ENCODE measurements around the gene TSR1.

Gene TSR1

DNA sequence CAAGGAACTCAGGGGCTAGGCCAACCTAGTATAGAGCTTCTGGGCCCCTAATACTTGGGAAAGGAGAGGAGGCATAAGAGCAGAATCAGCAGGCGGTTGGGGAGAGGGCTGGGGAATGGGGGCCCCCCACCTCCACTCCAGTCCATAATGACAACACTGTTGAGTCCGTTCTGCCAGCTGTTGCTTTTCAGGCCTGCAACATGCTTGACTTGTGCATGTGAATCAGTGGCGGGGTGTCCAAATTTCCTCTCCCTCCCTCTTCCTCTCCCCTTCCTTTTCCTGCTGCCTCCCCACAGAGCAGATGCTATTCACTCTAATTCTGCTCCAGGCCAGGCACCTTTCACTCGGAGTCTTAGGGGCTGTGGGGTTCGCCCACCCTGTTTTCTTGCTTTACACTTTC lies 32.8 kb upstream of the TSR1 start:
- no peak for DNase-seq (ENCODE audit: low spot score)

- no peak for DNase-seq (ENCODE audit: low spot score)
Observed at GRCh38 chr17:2368359-2368758, 32.1 kb upstream of the TSR1 start.

DNA sequence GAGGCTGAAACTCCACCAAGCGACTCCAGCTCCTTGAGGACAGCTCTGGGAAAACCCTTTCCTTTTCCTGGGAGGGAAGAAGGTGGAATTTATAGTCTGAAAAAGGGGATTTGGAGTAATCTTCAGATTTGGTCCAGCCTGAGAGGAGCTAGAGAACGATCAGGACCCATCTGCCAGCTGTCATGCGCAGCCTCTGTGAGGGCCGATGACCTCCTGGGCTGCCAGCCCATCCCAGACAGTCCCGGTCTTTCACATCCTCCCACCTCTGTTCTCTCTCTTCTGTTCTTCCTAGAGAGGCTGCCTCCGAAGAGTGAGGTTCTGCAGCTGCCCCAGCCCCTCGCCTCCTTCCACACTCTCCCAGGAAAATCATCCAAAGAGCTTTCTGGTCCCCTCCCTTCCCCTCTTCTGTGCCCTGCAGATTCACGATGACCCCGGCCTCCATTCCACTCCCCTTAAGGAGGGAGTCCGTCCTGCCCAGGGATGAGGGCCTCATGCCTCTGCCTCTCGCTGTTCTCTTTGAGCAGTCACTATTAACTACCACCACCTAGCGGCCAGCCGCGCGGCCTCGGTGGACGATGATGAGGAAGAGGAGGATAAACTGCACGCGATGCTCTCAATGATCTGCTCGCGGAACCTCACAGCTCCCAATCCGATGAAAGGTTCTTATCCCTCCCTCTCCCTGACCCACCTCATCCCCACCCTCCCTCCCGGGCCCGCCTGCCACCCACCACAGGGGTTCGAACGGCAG lies 30.7 kb upstream of the TSR1 start:
- no peak for DNase-seq (ENCODE audit: low spot score)

DNA sequence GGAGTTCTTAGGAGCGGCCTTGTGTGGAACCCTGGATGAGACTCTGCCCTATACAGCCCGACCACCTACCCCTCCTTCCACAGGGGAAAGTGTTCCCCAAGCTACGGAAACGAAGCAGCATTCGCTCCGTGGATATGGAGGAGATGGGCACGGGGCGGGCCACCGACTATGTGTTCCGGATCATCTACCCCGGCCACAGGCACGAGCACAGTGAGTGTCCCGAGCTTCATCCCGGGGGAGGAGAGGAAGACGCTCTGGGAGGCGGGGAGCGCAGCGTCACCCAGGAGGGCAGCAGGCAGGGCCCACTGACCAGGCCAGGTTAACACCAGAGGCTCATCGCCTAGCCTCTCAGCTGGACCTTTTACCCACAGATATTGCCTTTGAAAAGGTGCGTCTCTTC lies 28.9 kb upstream of the TSR1 start:
- no peak for DNase-seq (ENCODE audit: low spot score)

DNA sequence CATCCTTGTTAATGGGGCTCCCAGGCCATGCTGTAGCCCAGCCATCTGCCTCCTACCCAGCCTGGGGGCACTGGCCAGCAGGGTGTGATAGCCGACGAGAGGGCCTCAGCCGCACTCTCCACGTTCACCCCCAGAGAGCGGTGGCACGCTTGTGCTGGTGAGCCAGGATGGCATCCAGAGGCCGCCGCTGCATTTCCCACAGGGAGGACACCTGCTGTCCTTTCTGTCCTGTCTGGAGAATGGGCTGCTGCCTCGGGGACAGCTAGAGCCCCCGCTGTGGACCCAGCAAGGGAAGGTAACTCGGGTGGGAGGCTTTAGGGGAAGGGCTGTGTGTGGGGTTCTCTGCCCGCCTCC lies 28.5 kb upstream of the TSR1 start:
- no peak for DNase-seq (ENCODE audit: low spot score)

DNA sequence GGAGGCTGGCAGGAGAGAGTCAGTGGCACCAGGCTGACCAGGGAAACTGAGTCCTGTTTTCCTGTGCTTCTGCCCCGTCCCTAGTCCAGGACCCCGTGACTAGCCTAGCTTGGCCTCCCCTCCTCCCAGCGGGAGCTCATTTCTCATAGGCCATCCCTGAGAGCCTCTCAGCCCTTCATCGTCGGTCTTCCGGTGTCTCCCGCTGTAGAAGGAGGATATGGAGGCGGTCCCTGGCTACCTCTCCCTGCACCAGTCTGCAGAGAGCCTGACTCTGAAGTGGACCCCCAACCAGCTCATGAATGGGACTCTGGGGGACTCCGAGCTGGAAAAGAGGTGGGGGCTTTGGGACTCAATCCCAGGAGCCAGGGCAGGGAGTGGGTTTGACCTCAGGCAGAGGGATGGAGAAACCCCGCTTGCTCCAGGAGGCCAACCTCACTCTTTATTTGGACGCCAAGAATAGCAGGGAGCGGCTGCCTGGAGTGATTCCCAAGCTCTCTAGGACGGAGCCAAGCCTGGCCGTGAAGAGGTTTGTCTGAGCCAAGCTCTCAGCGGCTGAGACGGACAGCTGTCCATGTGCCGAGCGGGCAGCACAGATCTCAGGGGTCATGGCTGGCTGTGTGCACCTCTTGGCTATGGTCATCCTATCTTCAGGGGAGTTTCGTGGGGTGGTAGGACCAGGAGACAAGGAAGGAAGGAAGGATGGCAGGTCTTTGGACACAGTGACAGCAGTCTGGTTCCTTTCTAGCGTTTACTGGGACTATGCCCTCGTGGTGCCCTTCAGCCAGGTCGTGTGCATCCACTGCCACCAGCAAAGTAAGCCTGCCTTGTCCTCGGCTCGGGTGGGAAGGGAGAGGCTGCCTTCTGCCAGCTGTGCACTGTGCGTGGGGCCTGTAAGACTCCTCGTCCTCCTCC lies 27.9 kb upstream of the TSR1 start:
- DNase-seq (ENCODE audit: low spot score) = no peak

DNA sequence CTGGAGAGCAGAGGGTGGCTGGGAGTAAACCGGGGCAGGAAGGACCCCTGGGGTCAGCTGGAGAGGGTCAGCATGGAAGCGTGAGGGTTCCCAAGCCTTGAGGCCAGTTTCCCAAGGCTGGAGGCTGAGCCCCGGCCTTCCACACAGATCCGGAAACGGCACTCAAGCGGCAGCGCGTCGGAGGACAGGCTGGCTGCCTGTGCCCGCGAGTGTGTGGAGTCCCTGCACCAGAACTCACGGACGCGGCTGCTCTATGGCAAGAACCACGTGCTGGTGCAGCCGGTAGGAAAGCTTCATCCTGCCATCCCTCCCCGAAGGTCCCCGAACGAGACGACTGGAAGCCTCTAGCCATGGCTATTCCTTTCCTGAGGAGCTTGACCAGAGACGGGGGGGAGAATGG lies 27.1 kb upstream of the TSR1 start:
- DNase-seq (ENCODE audit: low spot score) = no peak

- no peak for DNase-seq (ENCODE audit: low spot score)
Observed at GRCh38 chr17:2362881-2363280, 26.6 kb upstream of the TSR1 start.

DNA sequence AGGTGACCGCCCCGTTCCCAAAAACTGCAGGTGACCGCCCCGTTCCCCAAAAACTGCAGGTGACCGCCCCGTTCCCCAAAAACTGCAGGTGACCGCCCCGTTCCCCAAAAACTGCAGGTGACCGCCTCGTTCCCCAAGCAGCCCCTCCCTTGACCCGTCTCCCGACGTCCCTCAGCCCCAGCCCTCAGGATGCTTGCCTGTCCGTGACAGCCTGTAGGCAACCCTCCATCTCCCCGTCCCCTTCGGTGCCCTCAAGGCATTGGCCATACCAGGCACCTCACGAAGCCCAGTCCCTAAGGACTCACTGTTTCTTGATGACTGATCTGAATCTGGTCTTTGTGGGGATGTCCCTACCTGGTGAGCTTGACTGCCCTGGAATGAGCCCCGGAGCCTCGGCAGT lies 26.2 kb upstream of the TSR1 start:
- DNase-seq (ENCODE audit: low spot score) = no peak

DNA sequence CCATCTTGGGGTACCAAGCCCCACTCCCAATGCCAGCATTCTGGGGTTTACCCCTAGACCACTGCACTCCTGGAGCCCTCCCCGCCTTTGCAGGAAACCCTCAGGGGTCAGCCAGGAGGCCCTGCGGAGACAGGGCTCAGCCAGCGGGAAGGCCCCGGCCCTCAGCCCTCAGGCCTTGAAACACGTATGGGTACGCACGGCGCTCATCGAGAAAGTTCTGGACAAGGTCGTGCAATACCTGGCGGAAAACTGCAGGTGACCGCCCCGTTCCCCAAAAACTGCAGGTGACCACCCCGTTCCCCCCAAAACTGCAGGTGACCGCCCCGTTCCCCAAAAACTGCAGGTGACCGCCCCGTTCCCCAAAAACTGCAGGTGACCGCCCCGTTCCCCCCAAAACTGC lies 25.8 kb upstream of the TSR1 start:
- no peak for DNase-seq (ENCODE audit: low spot score)

GRCh38 chr17:2361010-2361760 lies 24.9 kb upstream of the TSR1 start:
- no peak for DNase-seq (ENCODE audit: low spot score)

DNA sequence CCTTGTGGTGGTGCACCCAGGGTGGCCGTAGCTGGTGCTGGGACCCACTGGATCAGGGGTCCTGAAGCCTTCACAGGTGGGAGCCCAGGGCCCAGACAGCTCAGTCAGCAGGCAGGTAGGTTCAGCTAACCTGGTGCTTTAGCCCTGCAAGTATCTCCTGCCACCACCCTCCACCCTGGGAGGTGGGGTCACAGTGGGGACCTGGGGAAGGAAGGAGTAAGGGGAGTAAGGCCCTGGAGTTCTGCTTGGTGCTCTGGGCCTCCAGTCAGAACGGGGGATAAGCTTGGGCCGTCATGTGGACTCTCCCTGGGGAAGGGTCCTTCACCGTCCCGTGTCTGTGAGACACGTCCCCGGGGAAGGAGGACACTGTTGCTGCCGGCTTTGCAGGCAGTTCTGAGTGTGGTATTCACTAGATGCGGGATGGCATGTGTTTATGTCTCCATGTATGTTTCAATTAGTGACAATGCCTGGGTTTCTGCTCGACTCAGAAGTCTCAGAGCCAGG lies 21.7 kb upstream of the TSR1 start:
- no peak for DNase-seq (ENCODE audit: low spot score)

GRCh38 chr17:2357237-2357636 lies 21.0 kb upstream of the TSR1 start:
- no peak for DNase-seq (ENCODE audit: low spot score)

DNA sequence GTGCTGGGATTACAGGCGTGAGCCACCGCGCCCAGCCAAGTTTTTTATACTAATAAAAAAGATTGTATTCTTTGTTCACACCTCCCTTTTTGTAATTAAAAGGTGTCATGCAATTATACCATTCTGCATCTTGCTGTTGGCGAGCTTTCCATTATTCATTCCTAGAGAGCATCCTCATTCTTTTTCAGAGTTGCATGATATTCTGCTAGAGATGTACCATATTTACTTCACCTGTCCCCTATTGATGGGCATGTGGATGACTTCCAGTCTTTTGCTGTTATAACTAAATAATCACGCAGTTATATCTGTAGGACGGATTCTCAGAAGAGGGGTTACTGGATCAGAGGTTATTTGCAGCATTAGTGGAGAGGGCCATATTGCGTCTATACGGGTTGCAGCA lies 18.1 kb upstream of the TSR1 start:
- DNase-seq (ENCODE audit: low spot score) = no peak

DNA sequence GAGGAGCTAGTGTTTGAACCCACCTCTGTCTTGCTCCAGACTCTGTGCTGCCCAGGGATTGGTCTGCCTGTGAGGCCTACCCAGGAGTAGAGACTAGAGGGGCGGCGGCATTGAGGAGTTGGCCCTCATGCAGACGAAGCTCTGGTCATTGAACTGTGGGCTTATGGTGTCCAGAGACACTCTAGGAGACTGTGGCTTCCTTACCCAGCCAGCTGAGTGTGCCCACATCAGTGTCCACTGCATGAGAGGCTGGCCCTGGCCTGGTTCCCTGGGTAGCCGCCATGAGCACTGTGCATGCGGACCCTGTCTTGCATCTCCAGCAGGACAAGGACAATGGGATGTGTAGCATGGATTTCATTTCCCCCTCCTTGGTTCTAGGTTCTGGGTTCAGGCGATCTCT lies 15.0 kb upstream of the TSR1 start:
- no peak for DNase-seq (ENCODE audit: low spot score)

- no peak for DNase-seq (ENCODE audit: low spot score)
Observed at GRCh38 chr17:2347805-2348685, 11.8 kb upstream of the TSR1 start.

- DNase-seq (ENCODE audit: low spot score) = no peak
Observed at GRCh38 chr17:2346475-2346874, 10.2 kb upstream of the TSR1 start.

GRCh38 chr17:2344528-2344927 lies 8.3 kb upstream of the TSR1 start:
- no peak for DNase-seq (ENCODE audit: low spot score)

DNA sequence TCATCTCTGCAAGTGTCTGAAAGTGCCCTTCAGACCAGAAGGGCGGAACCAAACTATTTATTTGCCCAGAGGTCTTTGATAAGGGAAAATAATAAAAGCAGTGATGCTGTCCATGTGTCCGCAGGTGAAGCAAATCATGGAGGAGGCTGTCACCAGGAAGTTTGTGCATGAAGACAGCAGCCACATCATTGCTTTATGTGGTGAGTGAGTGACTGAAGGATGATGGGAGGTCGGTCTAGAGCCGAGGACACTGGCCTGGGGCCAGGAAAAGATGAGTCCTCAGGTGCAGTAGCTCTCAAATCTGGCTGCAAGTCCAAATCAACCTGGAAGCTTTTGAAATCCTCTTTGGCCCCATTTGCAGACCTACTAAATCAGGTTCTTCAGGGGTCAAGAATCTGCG lies 7.2 kb upstream of the TSR1 start:
- no peak for DNase-seq (ENCODE audit: low spot score)

- DNase-seq (ENCODE audit: low spot score) = no peak
Observed at GRCh38 chr17:2338315-2338657, 2.0 kb upstream of the TSR1 start.

- peak; percentile 71 for DNase-seq (ENCODE audit: low spot score)
Observed at GRCh38 chr17:2337544-2338314, 1.5 kb upstream of the TSR1 start.

Data from left forelimb (tissue), 1 donor.